SK-N-SH treated with all-trans-retinoic acid at 6 μM for 48 hours (cell line): ENCODE results near the gene ALOX15.

Source experiments
- BACH2 ChIP-seq: fragments of 250-450 bp; sonication (Bioruptor Pico); IDR thresholded peaks from 2 replicates; pipeline ENCODE4 v1.9.0; 2021; ENCODE audit warnings: mild to moderate bottlenecking, borderline replicate concordance
- CSRNP3 ChIP-seq: fragments of 250-450 bp; sonication (Bioruptor Pico); IDR thresholded peaks from 2 replicates; pipeline ENCODE4 v1.5.1; 2021; ENCODE audit warnings: mild to moderate bottlenecking, moderate library complexity
- GLIS3 ChIP-seq: fragments of 250-450 bp; sonication (Bioruptor Pico); IDR thresholded peaks from 2 replicates; pipeline ENCODE4 v1.5.0; 2020; ENCODE audit warnings: mild to moderate bottlenecking, moderate library complexity
- PATZ1 ChIP-seq: fragments of 250-450 bp; sonication (Bioruptor Pico); IDR thresholded peaks from 2 replicates; pipeline ENCODE4 v1.8.0; 2020; ENCODE audit warnings: mild to moderate bottlenecking, moderate library complexity, borderline replicate concordance
- POU6F1 ChIP-seq: fragments of 250-450 bp; sonication (Bioruptor Pico); IDR thresholded peaks from 2 replicates; pipeline ENCODE4 v1.8.0; 2021; ENCODE audit warnings: low read depth, mild to moderate bottlenecking, moderate library complexity, borderline replicate concordance
- PPARA ChIP-seq: fragments of 250-450 bp; sonication (Bioruptor Pico); IDR thresholded peaks from 2 replicates; pipeline ENCODE4 v1.5.0; 2020; ENCODE audit warnings: mild to moderate bottlenecking, borderline replicate concordance
- RARB ChIP-seq: fragments of 250-450 bp; sonication (Bioruptor Pico); IDR thresholded peaks from 2 replicates; pipeline ENCODE4 v1.8.0; 2021; ENCODE audit warnings: mild to moderate bottlenecking, moderate library complexity
- TOX ChIP-seq: fragments of 250-450 bp; sonication (Bioruptor Pico); IDR thresholded peaks from 2 replicates; pipeline ENCODE4 v1.8.0; 2021; ENCODE audit warnings: mild to moderate bottlenecking, moderate library complexity, borderline replicate concordance
- TSHZ2 ChIP-seq: fragments of 250-450 bp; sonication (Bioruptor Pico); IDR thresholded peaks from 2 replicates; pipeline ENCODE4 v1.5.0; 2020; ENCODE audit warnings: mild to moderate bottlenecking, moderate library complexity
- ZFP3 ChIP-seq: fragments of 250-450 bp; sonication (Bioruptor Pico); IDR thresholded peaks from 2 replicates; pipeline ENCODE4 v1.5.0; 2020; ENCODE audit warnings: mild to moderate bottlenecking, moderate library complexity
- ZNF70 ChIP-seq: fragments of 450-650 bp; formaldehyde crosslinking; IDR thresholded peaks from 2 replicates; pipeline ENCODE4 v1.5.0; 2020; ENCODE audit warnings: mild to moderate bottlenecking, moderate library complexity
- ZNF8 ChIP-seq: fragments of 450-650 bp; formaldehyde crosslinking; IDR thresholded peaks from 2 replicates; pipeline ENCODE4 v1.5.0; 2020; ENCODE audit warnings: mild to moderate bottlenecking, moderate library complexity

- no peak for TF ChIP-seq PATZ1 (CRISPR knock-in tag)
- no peak for TF ChIP-seq PPARA
- no peak for TF ChIP-seq GLIS3 (CRISPR knock-in tag)
- no peak for TF ChIP-seq RARB (CRISPR knock-in tag)
- TF ChIP-seq TOX (CRISPR knock-in tag): no peak
- no peak for TF ChIP-seq BACH2
- no peak for TF ChIP-seq TSHZ2 (CRISPR knock-in tag)
- TF ChIP-seq ZNF70: no peak
- TF ChIP-seq POU6F1 (CRISPR knock-in tag): no peak
- no peak for TF ChIP-seq ZFP3
- no peak for TF ChIP-seq CSRNP3
- TF ChIP-seq ZNF8 (CRISPR knock-in tag): no peak
Observed at GRCh38 chr17:4648741-4649140, 7.3 kb upstream of the ALOX15 start.
